Peyer's patch (tissue), 4 donors: ENCODE data around the gene DSC2.

Experiments used
- CTCF ChIP-seq, 6 experiments: fragments of 450-650 bp in 4 of 6; fragments of 200-600 bp in 2 of 6; sonication (generic) in 1 of 6; IDR thresholded peaks; one replicate each; pipeline ENCODE4 v1.5.1; 2017 to 2019; ENCODE audit warnings: antibody characterized with exemption in 6 of 6, mild to moderate bottlenecking in 3 of 6, moderate library complexity in 1 of 6
- POLR2A ChIP-seq, 2 donors: fragments of 450-650 bp; IDR thresholded peaks; one replicate each; pipeline ENCODE4 v1.5.1; 2017; ENCODE audit warnings: antibody characterized with exemption in 2 of 2, mild to moderate bottlenecking in 2 of 2, moderate library complexity in 2 of 2

- TF ChIP-seq CTCF (IDR thresholded peaks at IDR 0.05) (no peak), POLR2A (IDR thresholded peaks at IDR 0.05) (no peak)
These were observed 36.5 kb upstream of the DSC2 start for GRCh38 chr18:31138709-31139108.
